Embryonic facial prominence (tissue), 1 donor: Measurements from ENCODE around the gene MRPL27.

Source experiments
- DNase-seq: peaks from one replicate; pipeline ENCODE4 v3.0.0-alpha.2; 2016; ENCODE audit errors: extremely low spot score

Gene MRPL27

GRCh38 chr17:50318501-50319285, 54.3 kb downstream of the MRPL27 start:
- no peak for DNase-seq
